Neural cell (in vitro differentiated cells): ENCODE results near the gene GLB1L3. TPM values are rescaled to one million over a fixed set of nuclear protein-coding genes. Genes with fewer than 3 reads are reported as not detected.

ENCODE experiments used
- H2AFZ ChIP-seq: fragments of 200-600, 300-800 bp; sonication (generic), shearing (Covaris generic); 2 replicates; pipeline ENCODE4 v1.6.0; 2014; ENCODE audit warnings: low read depth, mild to moderate bottlenecking, antibody characterized with exemption, low read length, moderate library complexity
- H3F3A ChIP-seq: fragments of 200-600 bp; shearing (Covaris generic); 2 replicates; pipeline ENCODE4 v1.6.1; 2016; ENCODE audit warnings: mild to moderate bottlenecking, moderate library complexity, mixed read lengths, antibody characterized with exemption, low read length; ENCODE audit not compliant: insufficient read depth, poor library complexity, severe bottlenecking
- H3K27ac ChIP-seq: fragments of 200-600, 300-800 bp; sonication (generic), shearing (Covaris generic); 2 replicates; pipeline ENCODE4 v1.5.1; 2014; ENCODE audit warnings: mild to moderate bottlenecking, low read length, moderate library complexity
- H3K27me3 ChIP-seq: fragments of 300-800, 200-600 bp; sonication (generic), shearing (Covaris generic); 2 replicates; pipeline ENCODE4 v1.6.0; 2014; ENCODE audit warnings: mild to moderate bottlenecking, low read depth, low read length, moderate library complexity; ENCODE audit not compliant: insufficient read depth
- H3K36me3 ChIP-seq: fragments of 300-800, 200-600 bp; sonication (generic), shearing (Covaris generic); 2 replicates; pipeline ENCODE4 v1.5.1; 2014; ENCODE audit warnings: mild to moderate bottlenecking, antibody characterized with exemption, low read length, moderate library complexity; ENCODE audit not compliant: insufficient read depth
- H3K4me2 ChIP-seq: fragments of 300-800, 200-600 bp; sonication (generic), shearing (Covaris generic); 2 replicates; pipeline ENCODE4 v1.6.0; 2014; ENCODE audit warnings: mild to moderate bottlenecking, low read length
- H3K4me3 ChIP-seq: fragments of 300-800, 200-600 bp; sonication (generic), shearing (Covaris generic); 2 replicates; pipeline ENCODE4 v1.5.1; 2014; ENCODE audit warnings: mild to moderate bottlenecking, low read length, moderate library complexity
- H3K79me2 ChIP-seq: fragments of 200-600 bp; shearing (Covaris generic); replicated peaks from 2 replicates; pipeline ENCODE4 v1.6.0; 2014; ENCODE audit warnings: mild to moderate bottlenecking, low read length, moderate library complexity; ENCODE audit not compliant: insufficient read depth
- H3K9ac ChIP-seq: fragments of 300-800, 200-600 bp; sonication (generic), shearing (Covaris generic); 2 replicates; pipeline ENCODE4 v1.6.1; 2016; ENCODE audit warnings: mild to moderate bottlenecking, low read length, mixed read lengths
- H3K9me2 ChIP-seq: fragments of 200-600 bp; shearing (Covaris generic); 2 replicates; pipeline ENCODE4 v1.6.1; 2016; ENCODE audit warnings: mild to moderate bottlenecking, low read length, mixed read lengths; ENCODE audit not compliant: insufficient read depth
- H3K9me3 ChIP-seq: fragments of 200-600, 300-800 bp; sonication (generic), shearing (Covaris generic); 2 replicates; pipeline ENCODE4 v1.6.1; 2016; ENCODE audit warnings: mild to moderate bottlenecking, mixed run types, low read length, moderate library complexity, mixed read lengths
- H4K20me1 ChIP-seq: fragments of 200-600 bp; shearing (Covaris generic); 2 replicates; pipeline ENCODE4 v1.6.1; 2016; ENCODE audit warnings: mild to moderate bottlenecking, mixed run types; ENCODE audit not compliant: insufficient read depth
- EP300 ChIP-seq: fragments of 450-650 bp; conservative IDR thresholded peaks from 2 replicates; pipeline ENCODE4 v1.6.1; 2014; ENCODE audit warnings: antibody characterized with exemption, mild to moderate bottlenecking, moderate library complexity; ENCODE audit not compliant: poor library complexity, severe bottlenecking
- EZH2 ChIP-seq: fragments of 200-600, 300-800 bp; shearing (Covaris generic), sonication (generic); IDR thresholded peaks from 2 replicates; pipeline ENCODE4 v1.6.1; 2014; ENCODE audit warnings: antibody characterized with exemption, low read length, borderline replicate concordance, mild to moderate bottlenecking; ENCODE audit not compliant: insufficient read depth, poor library complexity, severe bottlenecking
- MXI1 ChIP-seq: fragments of 450-650 bp; conservative IDR thresholded peaks from 2 replicates; pipeline ENCODE4 v1.6.1; 2014; ENCODE audit warnings: antibody characterized with exemption, mild to moderate bottlenecking; ENCODE audit not compliant: poor library complexity, severe bottlenecking
- POLR2AphosphoS5 ChIP-seq: IDR thresholded peaks from 2 replicates; pipeline ENCODE4 v1.6.1; 2012
- RAD21 ChIP-seq: fragments of 450-650 bp; conservative IDR thresholded peaks from 2 replicates; pipeline ENCODE4 v1.6.1; 2014; ENCODE audit warnings: antibody characterized with exemption, mild to moderate bottlenecking, moderate library complexity
- REST ChIP-seq: IDR thresholded peaks from 2 replicates; pipeline ENCODE4 v1.6.1; 2012; ENCODE audit warnings: borderline replicate concordance
- SMC3 ChIP-seq: fragments of 450-650 bp; conservative IDR thresholded peaks from 2 replicates; pipeline ENCODE4 v1.6.1; 2014; ENCODE audit warnings: antibody characterized with exemption, mild to moderate bottlenecking, moderate library complexity; ENCODE audit not compliant: poor library complexity
- TAF1 ChIP-seq: IDR thresholded peaks from 2 replicates; pipeline ENCODE4 v1.6.1; 2012; ENCODE audit warnings: low read depth
- polyA plus RNA-seq: library from polyadenylated mRNA; depleted of rRNA; stranded (reverse); fragments of >200 nt; gene quantifications from 2 replicates; pipeline ENCODE4 v1.2.3, GENCODE V29; 2014
- TF ChIP-seq, protein P1 (sequence below): fragments of 450-650 bp; IDR thresholded peaks from 2 replicates; pipeline ENCODE4 v1.5.1; 2014; ENCODE audit warnings: antibody characterized with exemption, mild to moderate bottlenecking, moderate library complexity; ENCODE audit not compliant: poor library complexity, severe bottlenecking

GLB1L3 gene
- polyA plus RNA-seq, 1 donor from 2014 or later: 0.19 TPM

DNA sequence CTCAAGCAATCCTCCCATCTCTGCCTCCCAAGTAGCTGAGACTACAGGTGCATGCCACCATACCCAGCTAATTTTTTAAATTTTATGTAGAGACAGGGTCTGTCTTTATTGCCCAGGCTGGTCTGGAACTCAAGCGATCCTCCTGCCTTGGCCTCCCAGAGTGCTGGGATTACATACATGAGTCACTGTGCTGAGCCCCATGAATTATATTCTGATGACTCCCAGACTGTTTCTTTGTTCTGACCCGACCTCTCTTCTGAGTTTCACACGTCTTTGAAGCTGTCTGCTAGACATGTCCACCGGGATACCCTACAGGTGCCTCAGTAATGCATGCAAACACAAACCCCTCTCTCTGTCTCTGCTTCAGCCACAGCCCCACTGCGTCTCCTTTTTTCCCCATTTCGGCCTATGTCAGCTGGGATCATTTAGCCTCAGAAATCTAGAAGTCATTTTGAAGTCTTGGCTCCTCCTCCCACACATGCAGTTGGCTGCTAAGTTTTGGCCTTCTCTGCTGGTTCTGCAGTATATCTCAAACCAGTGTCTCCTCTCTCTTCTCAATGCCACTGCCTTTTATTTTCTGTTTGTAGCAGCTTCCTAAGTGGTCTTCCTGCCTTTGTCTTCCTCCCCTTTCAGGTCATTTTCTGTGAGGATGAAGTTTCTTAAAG lies 46.9 kb upstream of the GLB1L3 start:
- Histone ChIP-seq H3K27me3 (no peaks in the 10 kb centered on the region), H3F3A (no peaks in the 10 kb centered on the region), H4K20me1 (peaks cover 4% of the 10 kb centered on the region), H3K36me3 (no peaks in the 10 kb centered on the region), H3K79me2 (peaks cover 38% of the 10 kb centered on the region), H3K9ac (no peak overlapping the region), H3K4me2 (no peak overlapping the region), H3K9me3 (no peaks in the 10 kb centered on the region), H2AFZ (no peak overlapping the region), H3K4me3 (no peak overlapping the region), H3K27ac (no peak overlapping the region), H3K9me2 (no peaks in the 10 kb centered on the region)
- TF ChIP-seq EZH2 (no peak), TAF1 (no peak), EP300 (no peak), RAD21 (no peak), SMC3 (no peak), REST (no peak), POLR2AphosphoS5 (no peak), MXI1 (no peak)
- TF ChIP-seq, protein P1, sequence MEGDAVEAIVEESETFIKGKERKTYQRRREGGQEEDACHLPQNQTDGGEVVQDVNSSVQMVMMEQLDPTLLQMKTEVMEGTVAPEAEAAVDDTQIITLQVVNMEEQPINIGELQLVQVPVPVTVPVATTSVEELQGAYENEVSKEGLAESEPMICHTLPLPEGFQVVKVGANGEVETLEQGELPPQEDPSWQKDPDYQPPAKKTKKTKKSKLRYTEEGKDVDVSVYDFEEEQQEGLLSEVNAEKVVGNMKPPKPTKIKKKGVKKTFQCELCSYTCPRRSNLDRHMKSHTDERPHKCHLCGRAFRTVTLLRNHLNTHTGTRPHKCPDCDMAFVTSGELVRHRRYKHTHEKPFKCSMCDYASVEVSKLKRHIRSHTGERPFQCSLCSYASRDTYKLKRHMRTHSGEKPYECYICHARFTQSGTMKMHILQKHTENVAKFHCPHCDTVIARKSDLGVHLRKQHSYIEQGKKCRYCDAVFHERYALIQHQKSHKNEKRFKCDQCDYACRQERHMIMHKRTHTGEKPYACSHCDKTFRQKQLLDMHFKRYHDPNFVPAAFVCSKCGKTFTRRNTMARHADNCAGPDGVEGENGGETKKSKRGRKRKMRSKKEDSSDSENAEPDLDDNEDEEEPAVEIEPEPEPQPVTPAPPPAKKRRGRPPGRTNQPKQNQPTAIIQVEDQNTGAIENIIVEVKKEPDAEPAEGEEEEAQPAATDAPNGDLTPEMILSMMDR: no peak

DNA sequence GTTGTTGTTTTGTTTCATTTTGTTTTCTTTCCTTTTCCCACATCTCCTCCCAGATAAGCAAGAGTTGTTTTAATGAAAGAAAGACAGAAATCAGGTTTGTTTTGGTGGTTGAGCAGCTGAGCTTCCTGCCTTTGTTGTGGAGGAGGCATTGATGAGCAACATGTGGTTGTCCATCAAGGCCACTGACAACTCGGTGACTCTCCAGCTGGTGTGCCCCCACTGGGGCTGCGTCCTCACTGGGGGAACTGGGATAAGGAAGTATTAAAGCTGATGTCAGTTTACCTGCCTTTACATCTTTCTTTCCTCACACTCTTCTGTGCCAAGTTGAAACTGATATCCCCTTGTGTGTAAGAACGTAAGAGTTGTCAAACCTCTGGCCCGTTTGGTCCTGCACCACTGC lies 45.8 kb upstream of the GLB1L3 start:
- Histone ChIP-seq H3K4me2 (no peak overlapping the region), H3K79me2 (peaks cover 37% of the 10 kb centered on the region), H3K9me3 (no peaks in the 10 kb centered on the region), H2AFZ (no peak overlapping the region), H3K9me2 (no peaks in the 10 kb centered on the region), H3K36me3 (peaks cover under 1% of the 10 kb centered on the region), H3K9ac (no peak overlapping the region), H3F3A (no peaks in the 10 kb centered on the region), H3K4me3 (no peak overlapping the region), H4K20me1 (peaks cover 4% of the 10 kb centered on the region), H3K27ac (no peak overlapping the region), H3K27me3 (no peaks in the 10 kb centered on the region)
- TF ChIP-seq TAF1 (no peak), POLR2AphosphoS5 (no peak), RAD21 (no peak), MXI1 (no peak), SMC3 (no peak), REST (no peak), EZH2 (no peak), EP300 (no peak)
- TF ChIP-seq, protein P1: no peak
